ENCODE data around the gene AAK1. TPM values are rescaled to one million over a fixed set of nuclear protein-coding genes. Genes with fewer than 3 reads are reported as not detected.
"Not testable (repeated sequence)": the region's sequence is repeated elsewhere in the genome, so short reads cannot be mapped to it uniquely, and the experiment has no call there.

Gene AAK1
- total RNA-seq, 1 experiment from 2014 or later: 30.6 TPM

- Histone ChIP-seq H4K5ac (ENCODE audit: insufficient read length, low read depth, low read length) (no peak overlapping the region), H4K20me1 (ENCODE audit: control insufficient read depth, insufficient read depth, insufficient read length) (no peaks in the 10 kb centered on the region), H2BK12ac (ENCODE audit: insufficient read length, low read depth, low read length) (no peak overlapping the region), H3K4ac (ENCODE audit: low read depth, low read length) (no peak overlapping the region), H2BK5ac (ENCODE audit: insufficient read length, low read length) (no peak overlapping the region), H3K14ac (ENCODE audit: insufficient read depth, low read length) (no peak overlapping the region), H3T11ph (ENCODE audit: low read length) (no peak overlapping the region), H3K9ac (ENCODE audit: extremely low read depth, insufficient read length, low read length) (no peak overlapping the region), H2AK5ac (ENCODE audit: insufficient read length, low read length) (no peak overlapping the region), H3K27ac (ENCODE audit: insufficient read length, low read depth, low read length) (no peak overlapping the region), H3K27me3 (ENCODE audit: insufficient read depth, low read length) (no peaks in the 10 kb centered on the region), H3K79me1 (ENCODE audit: insufficient read depth, low read depth, low read length, poor library complexity, severe bottlenecking) (no peaks in the 10 kb centered on the region), H2AFZ (ENCODE audit: low read length) (no peak overlapping the region), H3K4me2 (ENCODE audit: insufficient read depth, insufficient read length, low read length) (no peak overlapping the region), H2BK20ac (ENCODE audit: low read depth, low read length, poor library complexity, severe bottlenecking) (no peak overlapping the region), H3K79me2 (ENCODE audit: insufficient read depth, low read length) (0 out of 2 replicates have a peak, but pooled peaks cover 2% of the 10 kb centered on the region), H3K18ac (ENCODE audit: insufficient read length, low read depth, low read length) (no peak overlapping the region), H3K56ac (ENCODE audit: insufficient read length, low read depth, low read length) (no peak overlapping the region), H4K8ac (replicated peaks; ENCODE audit: insufficient read length, low read depth, low read length) (no peak overlapping the region), H2BK15ac (ENCODE audit: low read depth, low read length) (no peak overlapping the region), H3K23ac (ENCODE audit: insufficient read length, low read depth, low read length) (no peak overlapping the region), H4K91ac (ENCODE audit: insufficient read length, low read depth, low read length) (no peak overlapping the region), H3K9me3 (ENCODE audit: control insufficient read depth, low read depth, low read length) (no peaks in the 10 kb centered on the region), H3K23me2 (ENCODE audit: insufficient read length, low read depth, low read length, poor library complexity, severe bottlenecking) (no peaks in the 10 kb centered on the region), H3K4me1 (ENCODE audit: insufficient read depth, low read length) (no peaks in the 10 kb centered on the region), H2BK120ac (ENCODE audit: low read depth, low read length, poor library complexity, severe bottlenecking) (no peak overlapping the region)
- DNase-seq: no peak
- H3K4me1 Mint-ChIP-seq: peaks cover 26 to 32% of the 10 kb centered on the region in 2 experiments
- no peak overlapping the region for H3K4me3 Mint-ChIP-seq
- no peaks in the 10 kb centered on the region; a peak in 1 of 7 replicates for H3K36me3 Mint-ChIP-seq (ENCODE audit: insufficient read depth in 1 of 3, low read depth in 3 of 3)
- no CpG with 5 or more reads among the region's 1 CpG for WGBS (ENCODE audit: extremely low coverage, insufficient read length, low lambda C conversion rate)
- H3K9me3 Mint-ChIP-seq: no peaks in the 10 kb centered on the region
- TF ChIP-seq CTCF (conservative IDR thresholded peaks at IDR 0.05): no peak
- H3K27ac Mint-ChIP-seq: 0 out of 7 replicates have a peak overlapping the region, but pooled peaks of 1 of the 3 experiments have one; percentile 8
- H3K27me3 Mint-ChIP-seq (ENCODE audit: low read depth): no peaks in the 10 kb centered on the region
Measured at GRCh38 chr2:69575926-69576325, 67.6 kb downstream of the AAK1 start.

- not testable (repeated sequence) for H3T11ph ChIP-seq (ENCODE audit: low read length); H2BK20ac ChIP-seq (ENCODE audit: low read depth, low read length, poor library complexity, severe bottlenecking); H2BK15ac ChIP-seq (ENCODE audit: low read depth, low read length); H3K79me2 ChIP-seq (ENCODE audit: insufficient read depth, low read length); H3K27me3 Mint-ChIP-seq (ENCODE audit: low read depth); H3K4ac ChIP-seq (ENCODE audit: low read depth, low read length); H3K9me3 ChIP-seq (ENCODE audit: control insufficient read depth, low read depth, low read length); H3K36me3 Mint-ChIP-seq (ENCODE audit: insufficient read depth in 1 of 3, low read depth in 3 of 3); H2AFZ ChIP-seq (ENCODE audit: low read length); H3K56ac ChIP-seq (ENCODE audit: insufficient read length, low read depth, low read length); H2BK5ac ChIP-seq (ENCODE audit: insufficient read length, low read length); H4K20me1 ChIP-seq (ENCODE audit: control insufficient read depth, insufficient read depth, insufficient read length); H3K14ac ChIP-seq (ENCODE audit: insufficient read depth, low read length); H3K9ac ChIP-seq (ENCODE audit: extremely low read depth, insufficient read length, low read length); H2BK120ac ChIP-seq (ENCODE audit: low read depth, low read length, poor library complexity, severe bottlenecking); H2BK12ac ChIP-seq (ENCODE audit: insufficient read length, low read depth, low read length); H4K5ac ChIP-seq (ENCODE audit: insufficient read length, low read depth, low read length); H3K4me3 Mint-ChIP-seq; H3K27me3 ChIP-seq (ENCODE audit: insufficient read depth, low read length); H3K4me1 ChIP-seq (ENCODE audit: insufficient read depth, low read length); H3K4me2 ChIP-seq (ENCODE audit: insufficient read depth, insufficient read length, low read length); DNase-seq; H3K79me1 ChIP-seq (ENCODE audit: insufficient read depth, low read depth, low read length, poor library complexity, severe bottlenecking); H3K23me2 ChIP-seq (ENCODE audit: insufficient read length, low read depth, low read length, poor library complexity, severe bottlenecking); H3K9me3 Mint-ChIP-seq; H3K27ac ChIP-seq (ENCODE audit: insufficient read length, low read depth, low read length); H2AK5ac ChIP-seq (ENCODE audit: insufficient read length, low read length); H3K27ac Mint-ChIP-seq; H4K91ac ChIP-seq (ENCODE audit: insufficient read length, low read depth, low read length); H4K8ac ChIP-seq (replicated peaks; ENCODE audit: insufficient read length, low read depth, low read length); H3K18ac ChIP-seq (ENCODE audit: insufficient read length, low read depth, low read length); H3K23ac ChIP-seq (ENCODE audit: insufficient read length, low read depth, low read length)
- WGBS (ENCODE audit: extremely low coverage, insufficient read length, low lambda C conversion rate): no CpG with 5 or more reads among the region's 13 CpGs
- H3K4me1 Mint-ChIP-seq: peaks cover 26 to 28% of the 10 kb centered on the region in 2 experiments
Measured at GRCh38 chr2:69575371-69575770, 68.2 kb downstream of the AAK1 start.
